Measurements from ENCODE around the gene CASD1.

CASD1 gene

GRCh38 chr7:94514140-94514889, 4.7 kb downstream of the CASD1 start:
- DNase-seq: no peak

- DNase-seq: no peak
Observed at GRCh38 chr7:94514917-94515316, 5.3 kb downstream of the CASD1 start.

- DNase-seq: no peak
Observed at GRCh38 chr7:94525923-94526322, 16.3 kb downstream of the CASD1 start.

GRCh38 chr7:94529516-94529915, 19.9 kb downstream of the CASD1 start:
- DNase-seq: no peak

GRCh38 chr7:94530109-94530508, 20.5 kb downstream of the CASD1 start:
- peak in 1 of 2 donors; percentile 54 for DNase-seq

GRCh38 chr7:94532676-94533075, 23.1 kb downstream of the CASD1 start:
- DNase-seq: no peak

GRCh38 chr7:94540428-94540827, 30.8 kb downstream of the CASD1 start:
- DNase-seq: no peak

GRCh38 chr7:94547126-94547525, 37.5 kb downstream of the CASD1 start:
- no peak for DNase-seq

- no peak for DNase-seq
Observed at GRCh38 chr7:94556028-94556427, 46.4 kb downstream of the CASD1 start.

- no peak for DNase-seq
Observed at GRCh38 chr7:94557215-94557614, 47.6 kb downstream of the CASD1 start.

- DNase-seq: no peak
Observed at GRCh38 chr7:94559972-94560371, 50.4 kb downstream of the CASD1 start.

GRCh38 chr7:94561841-94562514, 52.4 kb downstream of the CASD1 start:
- DNase-seq: no peak

GRCh38 chr7:94562525-94562924, 52.9 kb downstream of the CASD1 start:
- DNase-seq: no peak

GRCh38 chr7:94565247-94565894, 55.8 kb downstream of the CASD1 start:
- no peak for DNase-seq

- no peak for DNase-seq
Observed at GRCh38 chr7:94567396-94567795, 57.8 kb downstream of the CASD1 start.

GRCh38 chr7:94571816-94572215, 62.2 kb downstream of the CASD1 start:
- DNase-seq: no peak

- no peak for DNase-seq
Observed at GRCh38 chr7:94575646-94576045, 66.0 kb downstream of the CASD1 start.

- DNase-seq: no peak
Observed at GRCh38 chr7:94576316-94576715, 66.7 kb downstream of the CASD1 start.

GRCh38 chr7:94577357-94577756, 67.7 kb downstream of the CASD1 start:
- no peak for DNase-seq

GRCh38 chr7:94578614-94579013, 69.0 kb downstream of the CASD1 start:
- DNase-seq: no peak

GRCh38 chr7:94579470-94579869, 69.9 kb downstream of the CASD1 start:
- no peak for DNase-seq

GRCh38 chr7:94580601-94581000, 71.0 kb downstream of the CASD1 start:
- no peak for DNase-seq

- DNase-seq: no peak
Observed at GRCh38 chr7:94584113-94584512, 74.5 kb downstream of the CASD1 start.

GRCh38 chr7:94588075-94588474, 78.5 kb downstream of the CASD1 start:
- no peak for DNase-seq

Data from bone marrow (tissue), 2 donors.